ENCODE results near the gene VKORC1.

VKORC1 gene

DNA sequence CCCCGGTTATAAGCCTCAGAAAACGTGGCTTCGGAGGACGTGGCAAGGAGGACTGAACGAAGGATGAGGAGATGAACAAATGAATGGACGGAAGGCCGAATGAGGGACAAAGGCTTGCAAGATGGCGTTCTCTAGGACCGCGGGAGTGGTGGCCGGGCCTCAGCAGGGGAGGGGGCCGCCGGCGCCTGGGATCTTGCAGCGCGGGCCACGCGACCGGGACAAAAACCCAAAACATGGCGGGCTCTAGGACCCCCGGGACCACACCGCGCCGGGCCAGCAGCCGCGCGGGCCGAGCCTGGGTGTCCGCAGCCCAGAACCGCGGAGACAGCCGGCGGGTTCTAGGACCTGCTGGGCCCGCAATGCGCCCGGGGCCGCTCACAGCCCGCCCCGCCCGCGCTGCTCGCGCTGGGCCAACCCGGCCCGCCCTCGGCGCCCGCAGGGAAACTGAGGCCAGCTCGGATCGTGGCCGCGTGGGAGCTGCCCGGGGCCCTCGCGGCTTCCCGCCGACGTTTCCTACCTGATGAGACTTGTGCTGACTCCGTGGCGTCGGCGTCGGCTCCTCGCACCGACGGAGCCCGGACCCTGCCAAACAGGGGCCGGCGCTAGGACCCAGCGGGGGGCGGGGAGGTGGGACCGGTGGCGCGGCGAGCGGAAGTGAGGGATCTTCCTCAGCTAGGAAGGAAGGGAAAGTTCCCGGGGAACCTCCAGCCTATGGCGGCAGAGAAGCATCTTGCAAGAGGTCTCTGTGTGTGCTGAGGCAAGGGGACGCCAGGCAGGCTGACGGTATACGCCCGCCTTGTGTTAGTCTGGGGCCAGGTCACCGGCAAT is 21.2 kb downstream of the VKORC1 start:
- peak; percentile 82 for ATAC-seq
- TF ChIP-seq ZFP30 (CRISPR knock-in tag; IDR thresholded peaks at IDR 0.05) (no peak), PATZ1 (CRISPR knock-in tag; IDR thresholded peaks at IDR 0.05; ENCODE audit: borderline replicate concordance) (no peak), ZFP3 (CRISPR knock-in tag; IDR thresholded peaks at IDR 0.05) (peak; percentile 22; the same call in 1 of the 2 replicates), ZNF70 (CRISPR knock-in tag; IDR thresholded peaks at IDR 0.05) (no peak), OSR1 (CRISPR knock-in tag; IDR thresholded peaks at IDR 0.05) (no peak), ZC3H10 (CRISPR knock-in tag; IDR thresholded peaks at IDR 0.05) (no peak), TSHZ2 (CRISPR knock-in tag; IDR thresholded peaks at IDR 0.05) (no peak), CREB5 (CRISPR knock-in tag; IDR thresholded peaks at IDR 0.05; ENCODE audit: low read depth) (no peak), GLIS3 (CRISPR knock-in tag; IDR thresholded peaks at IDR 0.05) (peak; percentile 87; the same call in 1 of the 2 replicates), ZNF8 (CRISPR knock-in tag; IDR thresholded peaks at IDR 0.05) (no peak), ZNF565 (CRISPR knock-in tag; conservative IDR thresholded peaks at IDR 0.05; ENCODE audit: low read depth) (no peak), ISL1 (CRISPR knock-in tag; IDR thresholded peaks at IDR 0.05) (no peak), CSDC2 (CRISPR knock-in tag; IDR thresholded peaks at IDR 0.05) (0 out of 2 replicates have a peak, but pooled peaks have one; percentile 35), BACH2 (CRISPR knock-in tag; IDR thresholded peaks at IDR 0.05; ENCODE audit: borderline replicate concordance) (no peak), POU6F1 (CRISPR knock-in tag; IDR thresholded peaks at IDR 0.05; ENCODE audit: borderline replicate concordance, low read depth) (0 out of 2 replicates have a peak, but pooled peaks have one; percentile 20), TCF4 (CRISPR knock-in tag; IDR thresholded peaks at IDR 0.05; ENCODE audit: borderline replicate concordance) (no peak), RARB (CRISPR knock-in tag; IDR thresholded peaks at IDR 0.05) (no peak), TOX (CRISPR knock-in tag; IDR thresholded peaks at IDR 0.05; ENCODE audit: borderline replicate concordance) (no peak), SNAI2 (CRISPR knock-in tag; IDR thresholded peaks at IDR 0.05) (0 out of 2 replicates have a peak, but pooled peaks have one; percentile 8)
- TF ChIP-seq, protein P1, sequence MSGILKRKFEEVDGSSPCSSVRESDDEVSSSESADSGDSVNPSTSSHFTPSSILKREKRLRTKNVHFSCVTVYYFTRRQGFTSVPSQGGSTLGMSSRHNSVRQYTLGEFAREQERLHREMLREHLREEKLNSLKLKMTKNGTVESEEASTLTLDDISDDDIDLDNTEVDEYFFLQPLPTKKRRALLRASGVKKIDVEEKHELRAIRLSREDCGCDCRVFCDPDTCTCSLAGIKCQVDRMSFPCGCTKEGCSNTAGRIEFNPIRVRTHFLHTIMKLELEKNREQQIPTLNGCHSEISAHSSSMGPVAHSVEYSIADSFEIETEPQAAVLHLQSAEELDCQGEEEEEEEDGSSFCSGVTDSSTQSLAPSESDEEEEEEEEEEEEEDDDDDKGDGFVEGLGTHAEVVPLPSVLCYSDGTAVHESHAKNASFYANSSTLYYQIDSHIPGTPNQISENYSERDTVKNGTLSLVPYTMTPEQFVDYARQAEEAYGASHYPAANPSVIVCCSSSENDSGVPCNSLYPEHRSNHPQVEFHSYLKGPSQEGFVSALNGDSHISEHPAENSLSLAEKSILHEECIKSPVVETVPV (CRISPR knock-in tag; IDR thresholded peaks at IDR 0.05): no peak

DNA sequence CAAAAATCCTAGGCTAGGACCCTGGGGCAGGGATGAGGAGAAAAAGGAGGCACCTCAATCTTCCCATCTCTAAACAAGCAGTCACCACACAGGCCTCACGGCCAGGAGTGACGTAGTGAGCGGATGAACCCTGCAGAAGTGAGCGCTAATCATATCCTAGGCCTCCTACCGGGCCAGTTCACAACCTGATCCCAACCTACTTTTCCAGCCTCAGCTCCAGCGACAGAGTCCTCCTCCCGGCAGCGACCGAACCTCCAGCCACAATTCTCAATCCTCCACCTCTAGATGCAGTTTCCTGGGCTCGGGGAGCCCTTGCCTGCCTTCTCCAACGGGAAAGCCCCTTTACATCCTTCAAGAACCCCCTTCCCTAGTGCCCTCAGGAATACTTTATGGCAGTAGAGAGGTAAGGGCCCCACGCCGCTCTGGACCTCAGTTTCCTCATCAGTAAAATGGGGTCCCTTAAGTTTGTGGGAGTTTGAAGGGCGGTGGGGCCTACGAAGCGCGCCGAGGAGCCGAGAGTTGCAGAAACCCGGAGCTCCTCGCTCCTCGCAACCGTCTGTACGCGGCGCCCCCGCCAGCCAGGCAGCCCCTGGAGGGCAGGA is 22.0 kb downstream of the VKORC1 start:
- peak; percentile 14 for ATAC-seq
- TF ChIP-seq ARNTL (CRISPR knock-in tag; IDR thresholded peaks at IDR 0.05; ENCODE audit: borderline replicate concordance, low read depth): no peak
- no peak for TF ChIP-seq GLIS3 (CRISPR knock-in tag; IDR thresholded peaks at IDR 0.05)
- TF ChIP-seq ESRRG (CRISPR knock-in tag; IDR thresholded peaks at IDR 0.05): no peak
- TF ChIP-seq ZC3H10 (CRISPR knock-in tag; IDR thresholded peaks at IDR 0.05): no peak
- no peak for TF ChIP-seq POU6F1 (CRISPR knock-in tag; IDR thresholded peaks at IDR 0.05; ENCODE audit: borderline replicate concordance, low read depth)
- TF ChIP-seq ISL1 (CRISPR knock-in tag; IDR thresholded peaks at IDR 0.05): no peak
- TF ChIP-seq, protein P1 (CRISPR knock-in tag; IDR thresholded peaks at IDR 0.05): no peak
- TF ChIP-seq PPARA (CRISPR knock-in tag; IDR thresholded peaks at IDR 0.05; ENCODE audit: borderline replicate concordance): no peak
- TF ChIP-seq OSR1 (CRISPR knock-in tag; IDR thresholded peaks at IDR 0.05): no peak
- TF ChIP-seq CSDC2 (CRISPR knock-in tag; IDR thresholded peaks at IDR 0.05): no peak
- no peak for TF ChIP-seq ZFP3 (CRISPR knock-in tag; IDR thresholded peaks at IDR 0.05)
- TF ChIP-seq RARB (CRISPR knock-in tag; IDR thresholded peaks at IDR 0.05): no peak
- no peak for TF ChIP-seq ZNF565 (CRISPR knock-in tag; conservative IDR thresholded peaks at IDR 0.05; ENCODE audit: low read depth)
- TF ChIP-seq CREB5 (CRISPR knock-in tag; IDR thresholded peaks at IDR 0.05; ENCODE audit: low read depth): no peak
- TF ChIP-seq ZFP30 (CRISPR knock-in tag; IDR thresholded peaks at IDR 0.05): no peak

All from SK-N-SH treated with all-trans-retinoic acid at 6 μM for 48 hours (cell line).